Measurements from ENCODE around the gene AMN.

GRCh38 chr14:102878174-102878969, 44.1 kb upstream of the AMN start:
- TF ChIP-seq POLR2AphosphoS5 (IDR thresholded peaks at IDR 0.05; ENCODE audit: control insufficient read depth, insufficient read depth, low read depth, low read length) (no peak), HNRNPL (IDR thresholded peaks at IDR 0.05; ENCODE audit: low read depth, low read length) (no peak), CTCF (IDR thresholded peaks at IDR 0.05 in 2 of 3, conservative IDR thresholded peaks at IDR 0.05 in 1 of 3; ENCODE audit: insufficient read depth in 2 of 3, low read depth in 1 of 3, low read length in 3 of 3) (peak in 1 of 3 experiments; percentile 8; a peak in 1 of 6 replicates), SMARCA4 (IDR thresholded peaks at IDR 0.05) (no peak), POLR2A (conservative IDR thresholded peaks at IDR 0.05) (no peak)
